IPS DF 19.7 (cell line): ENCODE data around the gene SLC7A8.

ENCODE experiments used
- DNase-seq: peaks from one replicate; pipeline ENCODE4 v3.0.0-alpha.2; 2013; ENCODE audit warnings: low read depth, low spot score

The SLC7A8 gene

DNA sequence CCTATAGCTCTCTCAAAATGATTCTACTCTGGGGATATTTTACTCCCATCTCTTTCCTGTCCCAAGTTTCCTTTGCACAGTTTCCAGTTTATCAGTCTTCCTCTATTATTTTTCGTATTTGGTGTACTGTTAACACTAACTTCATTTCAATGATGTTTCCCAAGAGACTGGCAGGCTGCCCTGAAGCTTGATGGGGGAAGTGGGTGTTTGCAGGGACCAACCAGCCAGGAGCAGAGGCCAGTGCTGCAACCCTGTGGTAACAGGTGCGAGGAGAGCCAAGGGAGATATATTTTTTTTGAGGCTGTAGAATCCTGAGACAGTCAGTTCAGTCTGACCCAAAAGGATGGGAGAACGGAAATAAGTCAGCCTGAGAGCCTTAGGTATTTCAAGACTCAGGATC lies 52.6 kb downstream of the SLC7A8 start:
- DNase-seq, result no peak

DNA sequence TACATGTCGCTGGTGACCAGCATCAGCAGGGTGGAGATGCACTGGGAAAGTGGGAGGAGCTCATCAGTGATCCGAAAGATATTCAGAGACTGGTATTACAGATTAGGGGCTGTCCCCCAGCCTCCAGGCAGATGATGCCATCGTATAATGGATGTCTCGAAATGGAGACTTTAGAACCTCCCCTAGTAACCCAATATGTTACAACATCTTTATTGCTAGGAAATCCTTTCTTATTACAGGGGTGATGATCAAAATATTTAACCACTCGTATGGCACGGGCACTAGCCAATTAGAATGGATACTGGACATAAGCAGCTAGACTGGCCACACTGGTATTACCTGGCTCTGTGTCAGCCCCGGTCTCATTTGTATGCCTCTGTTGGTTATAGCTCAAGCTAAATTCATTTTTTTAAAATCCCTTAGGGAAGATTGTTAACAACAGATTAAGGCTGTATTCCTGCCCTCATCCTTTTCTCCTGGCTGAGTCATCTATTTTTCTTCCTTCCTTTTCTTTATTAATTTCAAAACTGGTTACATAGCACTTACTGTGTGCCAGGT lies 53.6 kb downstream of the SLC7A8 start:
- DNase-seq, result no peak

DNA sequence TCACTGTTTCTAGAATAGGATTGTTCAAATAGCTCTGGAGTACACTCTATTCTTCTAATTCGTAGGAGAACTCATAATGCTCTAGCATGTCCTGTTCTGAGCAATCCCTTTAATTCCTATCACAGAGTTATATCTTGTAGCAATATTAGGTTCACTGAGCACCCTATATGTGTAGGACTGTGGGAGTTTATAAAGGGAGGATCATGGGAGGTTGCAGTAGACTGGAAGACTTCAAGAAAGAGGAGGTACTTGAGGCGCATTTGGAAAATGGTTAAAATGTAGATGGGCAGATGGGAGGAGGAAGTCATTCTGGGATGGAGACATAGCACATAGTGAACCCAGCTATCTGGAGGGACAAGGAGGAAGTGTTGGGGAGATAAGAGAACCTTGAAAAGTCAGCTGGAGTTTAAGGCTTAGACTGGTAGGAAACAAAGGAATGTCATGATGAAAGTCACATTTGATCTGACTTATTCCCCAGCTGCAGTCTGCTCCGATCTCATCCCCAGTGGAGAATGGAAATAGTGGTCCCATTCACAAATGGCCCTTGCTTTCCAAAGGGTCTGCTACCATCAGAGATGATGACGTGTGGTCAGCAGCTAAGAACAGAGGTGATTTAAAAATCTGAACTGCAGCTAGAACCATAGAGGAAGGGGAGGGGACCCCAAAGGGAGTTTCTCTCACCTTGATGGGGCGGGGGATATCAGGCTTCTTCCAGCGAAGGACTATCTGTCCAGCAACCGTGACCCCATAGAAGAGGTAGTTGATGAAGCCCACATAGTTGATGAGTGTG lies 54.3 kb downstream of the SLC7A8 start:
- DNase-seq, result no peak

DNA sequence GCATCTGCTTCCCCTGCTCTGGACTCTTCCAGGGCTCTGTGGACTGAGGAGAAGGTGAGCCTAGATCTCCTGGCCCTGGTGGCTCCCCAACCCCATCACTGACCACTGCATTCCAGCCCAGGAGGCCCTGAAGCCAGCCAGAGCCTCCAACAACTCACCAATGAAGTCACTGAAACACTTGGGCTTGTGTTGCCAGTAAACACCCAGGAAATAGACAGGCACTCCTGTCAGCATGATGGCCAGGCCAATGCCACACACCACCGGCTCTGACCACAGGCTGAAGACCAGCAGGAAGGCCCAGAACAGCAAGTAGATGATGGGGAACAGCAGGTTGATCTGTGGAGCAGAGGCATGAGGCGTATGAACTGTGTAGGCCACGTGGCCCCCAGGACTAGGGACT lies 55.6 kb downstream of the SLC7A8 start:
- no peak for DNase-seq

DNA sequence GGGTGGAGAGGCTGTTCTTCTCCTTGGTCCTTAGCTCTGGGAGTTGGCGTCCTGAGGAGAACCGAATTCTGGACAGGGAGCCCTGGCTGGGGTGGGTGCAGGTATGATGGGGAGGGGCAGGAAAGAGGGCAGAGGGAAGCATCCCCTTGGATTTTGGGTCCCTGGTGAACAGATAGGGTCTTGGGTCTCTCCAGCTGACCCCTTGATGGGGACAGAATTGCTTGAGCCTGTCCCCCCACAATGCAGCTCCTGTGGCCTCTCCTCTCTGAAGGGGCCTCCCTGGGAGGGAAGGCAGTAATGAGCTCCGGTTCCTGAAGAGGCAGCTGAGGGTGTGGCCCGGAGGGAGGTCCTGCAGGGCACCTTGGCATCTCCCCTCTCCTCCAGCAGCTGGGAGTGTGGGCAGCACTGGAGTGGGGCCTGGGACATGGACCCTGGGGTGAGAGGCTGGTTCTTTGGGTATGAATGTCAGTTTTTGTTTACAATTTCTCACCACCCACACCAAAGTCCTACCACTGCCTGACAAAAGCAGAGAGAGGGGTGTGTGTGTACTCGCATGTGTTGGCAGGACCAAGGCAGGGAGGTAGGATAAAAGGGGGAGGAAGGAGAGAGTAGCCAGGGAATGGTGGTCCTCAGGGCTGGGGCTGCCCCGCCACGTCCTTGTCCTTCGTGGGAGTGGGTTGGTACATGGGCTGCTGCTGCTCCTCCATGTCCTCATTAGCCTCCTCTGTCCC lies 56.7 kb downstream of the SLC7A8 start:
- no peak for DNase-seq

DNA sequence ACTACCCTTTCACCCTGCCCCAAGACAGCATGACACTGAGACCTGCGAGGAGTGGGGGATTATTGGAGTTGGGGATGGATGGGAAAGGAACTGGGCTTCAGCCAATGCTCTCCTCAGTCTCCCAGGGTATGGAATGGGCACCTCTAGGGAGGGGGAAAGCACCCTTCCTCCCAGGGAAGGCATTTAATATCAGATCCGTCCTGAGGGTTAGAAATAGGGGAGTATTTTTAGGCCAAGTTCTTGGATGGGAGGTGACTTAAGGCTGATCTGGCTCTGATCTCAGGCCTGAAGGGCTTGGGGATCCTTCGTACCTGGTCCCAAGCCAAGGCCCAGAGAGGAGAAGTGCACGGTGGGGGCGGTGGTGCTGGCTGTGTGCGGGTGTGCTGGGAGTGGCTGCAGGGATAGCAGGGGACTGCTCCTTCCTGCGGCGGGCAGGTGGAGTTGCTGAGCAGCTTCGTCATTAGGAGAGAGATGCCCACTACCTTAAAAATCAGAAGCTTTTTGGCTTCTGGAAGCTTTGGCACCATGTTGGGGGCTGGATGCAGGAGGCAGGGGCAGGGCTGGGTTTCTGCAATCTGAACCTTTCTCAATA lies 57.4 kb downstream of the SLC7A8 start:
- no peak for DNase-seq

DNA sequence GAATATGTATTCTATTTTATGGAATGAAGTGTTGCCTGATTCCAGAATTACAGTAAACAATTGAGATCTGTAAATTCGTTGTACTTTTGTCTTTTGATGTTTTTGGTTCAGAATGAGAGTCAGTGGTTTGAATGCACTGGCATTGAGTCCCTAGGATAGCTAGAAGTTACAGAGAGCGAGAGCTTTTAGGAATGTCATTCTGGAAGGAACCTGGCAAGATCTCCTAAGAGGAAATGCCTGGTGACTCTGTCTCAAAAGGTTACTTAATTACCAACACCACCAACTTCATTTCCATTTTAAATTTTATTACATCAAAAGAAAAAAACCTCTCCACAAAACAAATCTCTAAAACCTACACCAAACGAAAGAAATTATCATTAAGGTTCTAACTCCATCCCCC lies 58.4 kb downstream of the SLC7A8 start:
- DNase-seq, result no peak

DNA sequence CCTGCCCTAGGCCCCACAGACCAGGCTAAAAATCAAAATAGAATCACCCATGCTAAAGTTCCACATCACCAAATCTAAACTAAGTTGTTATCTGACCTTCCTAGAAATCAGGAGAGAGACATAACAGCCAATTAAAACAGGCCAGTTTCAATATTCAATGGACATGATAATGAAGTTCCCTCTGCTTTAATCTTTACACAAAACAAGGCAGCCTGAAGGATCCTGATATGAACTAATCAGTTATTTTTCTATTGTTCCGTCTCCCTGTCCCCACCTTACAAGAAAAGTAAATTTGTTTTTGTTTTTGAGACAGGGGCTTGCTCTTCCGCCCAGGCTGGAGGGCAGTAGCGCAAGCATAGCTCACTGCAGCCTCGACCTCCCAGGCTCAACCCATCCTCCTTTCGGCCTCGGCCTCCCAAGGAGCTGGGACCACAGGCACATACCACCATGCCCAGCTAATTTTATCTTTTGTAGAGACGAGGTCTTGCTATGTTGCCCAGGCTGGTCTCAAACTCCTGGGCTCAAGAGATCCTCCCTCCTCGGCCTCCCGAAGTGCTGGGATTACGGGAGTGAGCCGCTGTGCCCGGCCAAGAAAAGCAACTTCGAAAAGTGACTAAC lies 59.0 kb downstream of the SLC7A8 start:
- DNase-seq, result no peak

DNA sequence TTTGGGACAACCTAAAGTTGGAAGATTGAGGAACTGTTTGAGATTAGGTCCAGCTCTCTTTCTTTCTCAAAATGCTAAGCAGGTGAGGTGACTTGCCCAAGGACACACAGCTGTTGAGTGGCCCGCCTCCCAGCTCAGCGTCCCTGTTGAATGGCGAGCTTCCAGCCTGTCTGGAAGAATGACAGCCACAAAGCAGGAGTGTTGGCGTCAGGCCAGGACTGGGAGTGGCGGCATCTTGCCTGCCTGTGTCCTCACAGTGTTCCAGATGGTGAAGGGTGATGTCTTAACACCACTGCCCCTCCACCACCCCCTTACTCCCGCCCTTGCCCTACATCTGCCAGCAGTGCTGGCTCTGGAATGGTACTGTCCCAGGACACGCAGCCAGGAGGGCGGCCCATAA lies 60.0 kb downstream of the SLC7A8 start:
- no peak for DNase-seq

DNA sequence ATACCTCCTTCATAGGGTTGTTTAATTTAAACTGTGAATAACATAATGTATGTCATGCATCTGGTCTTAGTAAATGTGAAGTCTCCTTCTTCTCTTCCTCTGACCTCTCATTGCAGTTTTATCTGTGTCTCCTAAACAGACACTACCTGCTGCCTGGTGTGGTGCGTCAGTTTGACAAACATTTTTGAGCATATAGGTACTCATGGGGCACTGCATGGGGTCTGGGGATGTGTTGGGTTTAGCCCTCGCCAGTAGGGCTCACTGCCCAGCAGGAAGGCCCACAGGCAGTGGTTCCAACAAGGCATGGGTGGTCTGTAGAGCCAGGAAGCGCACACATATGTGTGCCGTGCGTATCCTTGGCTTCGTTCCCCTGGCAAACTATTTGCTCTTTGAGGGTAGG lies 61.4 kb downstream of the SLC7A8 start:
- no peak for DNase-seq

DNA sequence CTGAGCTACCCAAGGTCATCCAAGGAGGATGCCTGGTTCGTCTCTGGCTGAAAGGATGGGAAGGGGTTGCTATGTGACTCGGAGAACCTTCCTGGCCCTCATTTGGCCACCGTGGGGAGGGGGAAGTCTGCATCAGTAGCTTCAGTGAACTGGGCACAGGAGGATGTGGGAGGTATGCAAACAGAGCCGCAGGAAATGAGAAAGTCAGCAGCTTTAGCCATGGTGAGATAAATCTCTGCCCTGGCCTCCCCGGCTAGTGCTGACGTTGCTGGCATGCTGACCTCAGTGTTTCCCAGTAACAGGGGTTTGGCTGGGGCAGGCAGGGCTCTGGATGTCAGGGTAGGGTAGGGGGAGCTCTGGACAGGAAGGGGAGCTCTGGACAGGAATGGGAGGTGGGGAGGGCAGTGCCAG lies 62.1 kb downstream of the SLC7A8 start:
- DNase-seq, result no peak

DNA sequence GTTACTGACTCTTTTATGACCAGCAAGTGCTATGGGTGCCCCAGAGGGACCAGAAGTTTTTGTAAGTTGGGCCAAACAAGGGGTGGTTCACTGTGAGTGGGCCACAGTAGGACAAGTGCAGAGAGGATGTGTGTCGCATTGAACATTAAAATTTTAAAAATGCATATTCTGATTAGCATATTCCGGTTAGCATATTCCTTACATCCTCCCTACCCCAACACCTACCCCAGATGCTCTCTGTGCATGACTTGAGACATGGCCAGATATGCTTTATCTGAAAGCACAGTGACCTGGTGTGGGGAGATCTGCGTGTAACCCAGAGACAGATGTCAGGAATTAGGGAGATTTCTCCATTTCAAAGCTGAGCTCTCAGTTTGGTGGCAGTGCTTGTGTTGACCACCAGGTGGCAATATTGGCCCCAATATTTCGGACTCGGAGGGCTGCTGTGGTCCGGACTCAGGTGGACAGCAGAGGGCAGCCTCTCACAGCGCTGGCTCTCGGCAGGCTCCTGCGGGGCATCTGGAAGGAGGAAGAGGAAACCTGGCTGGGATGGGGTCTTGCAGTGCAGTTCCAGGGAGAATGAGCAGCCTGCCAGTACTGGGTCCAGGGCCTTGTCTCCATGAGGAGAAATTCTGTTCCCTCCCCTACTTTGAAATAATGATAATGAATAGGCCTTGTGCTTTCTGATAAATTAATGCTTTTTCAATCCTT lies 62.8 kb downstream of the SLC7A8 start:
- peak; percentile 60 for DNase-seq

DNA sequence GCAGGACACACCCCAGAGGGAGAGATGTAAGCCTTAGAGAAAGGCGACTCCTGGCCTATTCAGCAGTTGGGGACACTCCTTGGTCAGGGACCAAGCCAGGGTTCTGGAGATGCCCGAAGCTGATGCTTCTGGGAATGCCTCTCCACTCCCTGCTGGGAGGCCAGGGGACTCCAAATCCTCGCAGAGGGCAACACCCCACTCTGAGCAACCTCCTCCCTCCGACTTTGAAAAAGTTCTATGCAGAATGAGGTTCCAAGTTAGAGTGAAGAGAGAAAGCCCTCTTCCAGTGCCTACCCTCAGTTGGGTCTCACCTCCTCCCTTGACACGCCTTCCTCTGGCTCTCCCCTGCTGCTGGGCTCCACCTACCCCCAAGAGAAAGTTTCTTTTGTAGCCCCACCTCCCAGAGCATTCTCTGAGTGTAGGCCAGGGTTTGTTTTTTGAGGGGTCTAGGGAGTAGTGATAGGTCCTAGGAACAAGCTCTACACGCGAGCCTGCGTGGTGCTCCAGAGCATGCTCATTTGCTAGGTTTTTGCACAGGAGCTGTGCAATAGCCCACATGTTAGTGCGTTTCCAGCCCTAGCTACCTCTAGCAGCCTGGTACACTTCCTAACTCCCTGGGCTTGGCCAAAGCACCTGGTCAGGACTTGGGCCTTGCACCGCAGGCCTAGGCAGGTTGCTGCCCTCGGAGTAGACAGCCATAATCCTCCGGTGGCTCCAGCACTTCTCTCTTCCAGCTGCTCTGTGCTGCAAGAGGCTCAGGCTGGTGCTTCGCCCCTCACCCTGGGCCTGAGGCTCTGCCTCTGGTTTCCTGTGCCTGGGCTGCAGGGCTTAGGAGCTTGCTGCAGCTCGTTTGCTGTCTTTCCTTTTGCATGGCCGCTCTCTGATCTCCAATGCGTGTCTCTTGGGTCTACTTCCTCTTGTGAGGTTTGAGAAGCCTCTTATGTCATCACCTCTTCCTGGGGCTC lies 63.8 kb downstream of the SLC7A8 start:
- no peak for DNase-seq

DNA sequence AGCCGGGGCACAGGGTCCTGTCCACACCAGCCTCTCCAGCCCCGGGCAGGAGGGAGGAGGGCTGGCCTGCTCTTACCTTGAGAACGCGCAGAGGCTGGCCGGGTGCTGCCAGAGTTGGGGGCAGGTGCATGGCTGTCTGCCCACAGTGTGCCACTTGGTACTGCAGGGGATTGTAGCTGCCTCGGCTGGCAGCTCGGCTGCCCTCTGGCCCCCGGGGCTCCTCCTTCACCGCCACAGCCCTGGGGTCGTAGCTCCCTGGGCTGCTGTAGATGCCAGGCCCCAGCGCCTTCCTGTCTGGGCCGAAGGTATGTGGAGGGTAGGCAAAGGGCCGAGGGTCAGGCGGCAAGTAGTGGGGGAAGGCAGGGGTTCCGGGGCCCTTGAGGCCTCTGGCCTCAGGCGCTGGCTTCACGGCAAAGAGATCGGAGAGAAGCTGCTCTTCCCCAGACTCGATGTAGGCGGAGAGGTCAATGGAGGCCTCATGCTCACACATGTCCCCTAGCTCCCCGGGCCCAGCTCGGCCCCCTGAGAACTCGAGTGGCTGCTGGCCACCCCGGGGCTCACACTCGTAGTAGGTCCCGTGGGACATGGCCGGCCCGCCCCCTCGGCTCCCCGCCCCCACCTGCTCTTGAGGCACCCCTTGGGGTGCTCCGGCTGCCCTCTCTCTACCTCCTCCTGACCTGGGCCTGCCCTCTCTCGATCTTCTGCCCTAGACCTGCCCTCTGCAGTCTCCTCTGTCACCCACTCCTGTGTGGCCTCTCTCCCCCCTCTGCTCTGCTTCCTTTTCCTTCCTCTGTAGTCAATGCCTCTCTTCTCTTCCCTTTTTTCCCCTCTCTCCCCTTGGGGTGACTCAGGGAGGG lies 64.7 kb downstream of the SLC7A8 start, which contains the start of gene CEBPE:
Gene CEBPE, minus strand, starts transcription at position 750 of the 857 bp plus-strand sequence. Its CDS starts 164 bp downstream, at position 586.
- no peak for DNase-seq

DNA sequence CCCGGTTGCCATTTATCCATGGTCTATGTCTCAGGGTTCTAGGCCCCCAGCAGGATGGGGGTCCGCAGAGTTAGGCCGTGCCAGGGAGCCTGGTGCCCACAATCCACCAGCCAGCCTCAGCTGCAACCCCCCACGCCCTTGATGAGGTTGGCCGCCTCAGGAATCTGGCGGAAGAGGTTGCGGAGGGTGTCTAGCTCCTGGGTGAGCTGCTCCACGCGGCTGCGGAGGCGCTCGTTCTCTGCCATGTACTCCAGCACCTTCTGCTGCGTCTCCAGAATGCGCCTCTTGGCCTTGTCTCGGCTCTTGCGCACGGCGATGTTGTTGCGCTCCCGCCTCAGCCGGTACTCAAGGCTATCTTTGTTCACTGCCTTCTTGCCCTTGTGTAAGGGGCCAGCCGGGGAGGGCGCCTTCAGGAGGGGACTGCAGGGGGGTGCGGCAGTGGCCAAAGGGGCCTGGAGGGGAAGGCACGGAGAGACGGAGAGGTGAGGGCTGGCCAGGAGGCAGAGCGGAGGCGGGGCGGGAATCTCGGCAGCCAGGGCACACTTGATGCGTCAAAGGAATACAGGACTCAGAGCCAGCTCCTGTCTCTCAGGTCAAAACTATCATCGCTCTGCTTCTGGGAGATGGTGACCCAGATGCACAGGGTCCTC lies 66.0 kb downstream of the SLC7A8 start:
- no peak for DNase-seq

DNA sequence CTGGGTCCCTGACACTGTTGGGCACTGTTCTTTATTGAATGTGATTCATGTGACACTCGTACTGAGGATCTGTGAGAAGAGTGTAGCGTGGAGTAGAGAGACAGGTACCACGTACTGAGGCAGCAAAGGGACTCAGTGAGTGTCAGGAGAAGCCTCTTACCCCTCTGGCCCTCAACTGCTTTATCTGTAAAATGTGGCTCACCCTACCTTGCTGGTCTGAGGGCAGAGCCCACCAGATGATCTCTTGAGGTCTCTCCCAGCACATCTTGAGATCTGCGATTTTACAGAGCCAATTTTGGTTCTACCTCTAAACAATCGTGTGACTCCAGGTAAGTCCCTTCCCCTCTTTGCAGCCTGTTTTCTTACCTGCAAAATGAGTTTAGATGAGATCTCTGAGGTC lies 67.5 kb downstream of the SLC7A8 start:
- no peak for DNase-seq

DNA sequence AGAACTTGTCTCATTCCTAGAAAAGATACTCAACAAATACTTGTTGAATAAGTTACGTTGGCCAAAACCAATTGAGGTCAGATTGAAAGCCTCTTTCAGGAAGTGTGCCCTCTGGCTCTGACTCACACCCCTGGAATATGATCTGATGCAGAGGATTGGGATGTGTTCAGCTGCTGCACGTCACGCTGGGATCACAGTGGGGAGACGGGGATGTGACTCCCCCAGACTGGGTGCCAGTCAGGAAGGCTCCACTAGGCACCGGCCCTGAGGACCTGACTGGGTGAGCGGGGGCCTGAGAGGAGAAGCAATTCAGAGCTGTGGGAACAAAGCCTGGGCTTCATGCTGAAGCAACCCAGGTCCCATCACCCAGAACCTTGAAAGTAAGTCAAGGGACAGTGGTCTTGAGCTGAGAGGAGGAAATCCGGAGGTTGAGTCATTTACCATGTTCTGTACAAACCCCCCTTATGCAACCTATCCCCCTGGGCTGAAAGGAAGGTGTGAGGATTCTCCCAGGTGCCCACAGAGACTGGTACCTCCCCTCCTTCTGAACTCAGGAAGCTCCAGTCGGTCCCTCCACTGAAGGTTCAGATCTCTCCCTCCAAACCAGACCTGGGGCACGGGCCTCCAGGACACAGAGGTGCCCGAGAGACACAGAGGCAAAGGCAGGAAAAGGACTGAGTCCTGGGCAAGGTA lies 68.3 kb downstream of the SLC7A8 start:
- no peak for DNase-seq

DNA sequence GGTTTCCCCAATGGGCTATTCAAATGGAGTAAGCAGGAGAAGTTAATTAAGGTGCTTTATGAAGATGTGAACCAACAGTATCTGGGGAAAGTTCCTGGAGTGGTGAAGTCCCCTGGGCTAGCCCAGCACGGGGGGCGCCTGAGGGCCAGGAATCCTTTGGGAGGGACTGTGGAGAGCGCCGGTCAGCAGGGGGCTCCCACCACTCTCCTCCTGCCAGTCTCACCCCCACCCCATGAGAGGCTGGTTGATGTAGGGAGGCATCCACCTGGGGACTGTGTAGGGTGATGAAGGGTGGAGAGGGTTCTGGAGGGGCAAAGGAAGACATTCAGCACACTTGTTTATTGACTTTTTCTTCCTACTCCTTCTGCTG lies 68.8 kb downstream of the SLC7A8 start:
- DNase-seq, result no peak
